CD14-positive monocyte (primary cell): Measurements from ENCODE around the gene RCN1. TPM values are rescaled to one million over a fixed set of nuclear protein-coding genes. Genes with fewer than 3 reads are reported as not detected.

Experiments used
- DNase-seq, 3 donors: peaks; one replicate each; pipeline ENCODE4 v3.0.0-alpha.2; 2011 to 2022
- H2AFZ ChIP-seq: 2 replicates; pipeline ENCODE4 v1.6.0; 2012; ENCODE audit warnings: mild to moderate bottlenecking, low read depth, low read length, inconsistent platforms; ENCODE audit not compliant: insufficient read depth, poor library complexity, severe bottlenecking
- H3K27ac ChIP-seq, 2 donors: 1 replicate in 1 of 2; 2 replicates in 1 of 2; pipeline ENCODE4 v1.5.1; 2012 to 2013; ENCODE audit warnings: low read length in 2 of 2, control low read depth in 1 of 2, inconsistent platforms in 1 of 2, low read depth in 1 of 2, mild to moderate bottlenecking in 1 of 2
- H3K27me3 ChIP-seq, 2 donors: one replicate each; pipeline versions ENCODE4 v1.6.0 to v1.6.1; 2011 to 2013; ENCODE audit warnings: low read length in 2 of 2; ENCODE audit not compliant: control insufficient read depth in 2 of 2, insufficient read depth in 2 of 2
- H3K36me3 ChIP-seq, 2 donors: replicated peaks in 1 of 2; 1 replicate in 1 of 2; 2 replicates in 1 of 2; pipeline versions ENCODE4 v1.5.1 to v1.6.1; 2012 to 2013; ENCODE audit warnings: low read length in 2 of 2, control low read depth in 1 of 2, inconsistent platforms in 1 of 2, mild to moderate bottlenecking in 1 of 2; ENCODE audit not compliant: insufficient read depth in 2 of 2, control insufficient read depth in 1 of 2
- H3K4me1 ChIP-seq, 2 donors: 1 replicate in 1 of 2; 2 replicates in 1 of 2; pipeline versions ENCODE4 v1.5.1 to v1.6.1; 2012 to 2013; ENCODE audit warnings: low read length in 2 of 2, control low read depth in 1 of 2, inconsistent platforms in 1 of 2, mild to moderate bottlenecking in 1 of 2, moderate library complexity in 1 of 2; ENCODE audit not compliant: insufficient read depth in 2 of 2, control insufficient read depth in 1 of 2
- H3K4me2 ChIP-seq: replicated peaks from 2 replicates; pipeline ENCODE3; 2012; ENCODE audit warnings: low read length, moderate library complexity, mild to moderate bottlenecking; ENCODE audit not compliant: poor library complexity, severe bottlenecking; ENCODE audit errors: extremely low read depth
- H3K4me3 ChIP-seq, 3 experiments: fragments of 200-600 bp in 1 of 3; sonication (generic) in 1 of 3; replicated peaks in 1 of 3; 1 replicate in 2 of 3; 2 replicates in 1 of 3; pipeline ENCODE4 v1.5.1; 2011 to 2013; ENCODE audit warnings: low read length in 3 of 3, mild to moderate bottlenecking in 3 of 3, control low read depth in 2 of 3, low read depth in 2 of 3, inconsistent platforms in 1 of 3, moderate library complexity in 1 of 3
- H3K79me2 ChIP-seq: 2 replicates; pipeline ENCODE4 v1.6.0; 2012; ENCODE audit warnings: mild to moderate bottlenecking, control low read depth, inconsistent platforms, low read length, moderate library complexity; ENCODE audit not compliant: insufficient read depth
- H3K9ac ChIP-seq: 2 replicates; pipeline ENCODE4 v1.6.0; 2017; ENCODE audit warnings: low read length, mild to moderate bottlenecking; ENCODE audit not compliant: insufficient read depth, poor library complexity, severe bottlenecking
- H3K9me3 ChIP-seq, 2 donors: replicated peaks in 1 of 2; 1 replicate in 1 of 2; 2 replicates in 1 of 2; pipeline versions ENCODE4 v1.5.1 to v1.6.1; 2012 to 2013; ENCODE audit warnings: low read length in 2 of 2, control low read depth in 1 of 2; ENCODE audit not compliant: control insufficient read depth in 1 of 2, insufficient read depth in 1 of 2
- H4K20me1 ChIP-seq: 2 replicates; pipeline ENCODE4 v1.6.0; 2012; ENCODE audit warnings: mild to moderate bottlenecking, low read length, control low read depth, moderate library complexity; ENCODE audit not compliant: insufficient read depth
- H3K27ac Mint-ChIP-seq, 7 donors: one replicate each; pipeline ENCODE4 v1.8.0; 2020; ENCODE audit warnings: mild to moderate bottlenecking in 7 of 7, mixed read lengths in 7 of 7, moderate library complexity in 6 of 7, inconsistent platforms in 2 of 7
- H3K27me3 Mint-ChIP-seq, 3 donors: one replicate each; pipeline ENCODE4 v1.8.0; 2021 to 2022; ENCODE audit warnings: low read depth in 3 of 3, mild to moderate bottlenecking in 3 of 3, mixed read lengths in 3 of 3, moderate library complexity in 3 of 3, inconsistent platforms in 1 of 3
- H3K36me3 Mint-ChIP-seq, 2 donors: one replicate each; pipeline ENCODE4 v1.8.0; 2020; ENCODE audit warnings: mixed read lengths in 2 of 2, inconsistent platforms in 1 of 2, mild to moderate bottlenecking in 1 of 2
- H3K4me1 Mint-ChIP-seq: one replicate; pipeline ENCODE4 v1.8.0; 2020; ENCODE audit warnings: mild to moderate bottlenecking, mixed read lengths
- H3K4me3 Mint-ChIP-seq, 2 donors: one replicate each; pipeline ENCODE4 v1.8.0; 2020; ENCODE audit warnings: mild to moderate bottlenecking in 2 of 2, mixed read lengths in 2 of 2, moderate library complexity in 1 of 2
- H3K9me3 Mint-ChIP-seq, 7 donors: one replicate each; pipeline ENCODE4 v1.8.0; 2020 to 2022; ENCODE audit warnings: mixed read lengths in 7 of 7, mild to moderate bottlenecking in 6 of 7, moderate library complexity in 6 of 7, inconsistent platforms in 2 of 7
- WGBS: methylation state at CpG from one replicate; pipeline ENCODE4 v1.1.5; 2013; ENCODE audit warnings: missing lambda C conversion rate; ENCODE audit not compliant: insufficient coverage; 5-methylcytosine and 5-hydroxymethylcytosine counted together
- intact Hi-C, 2 donors: fragments of 100-400 bp; cut with micrococcal nuclease; formaldehyde crosslinking; loops; one replicate each; pipeline versions ENCODE4 v1.15.0 to v1.15.1; 2023
- polyA plus RNA-seq, 3 donors: library from polyadenylated mRNA; depleted of rRNA in 1 of 3; unstranded in 2 of 3; stranded (reverse) in 1 of 3; fragments of 300-500 nt in 2 of 3; fragments of >200 nt in 1 of 3; fragmentation: Illumina TruSeq in 2 of 3; gene quantifications; 1 replicate in 2 of 3; 2 replicates in 1 of 3; pipeline ENCODE4 v1.2.3, GENCODE V29; 2012 to 2021
- TF ChIP-seq, protein P1 (sequence below): fragments of 200-600 bp; IDR thresholded peaks from one replicate; pipeline ENCODE4 v1.8.0; 2022; ENCODE audit warnings: antibody characterized with exemption, mild to moderate bottlenecking

The RCN1 gene
- polyA plus RNA-seq, 3 donors, result 7.3 to 22.0 (median 20.5) TPM

DNA sequence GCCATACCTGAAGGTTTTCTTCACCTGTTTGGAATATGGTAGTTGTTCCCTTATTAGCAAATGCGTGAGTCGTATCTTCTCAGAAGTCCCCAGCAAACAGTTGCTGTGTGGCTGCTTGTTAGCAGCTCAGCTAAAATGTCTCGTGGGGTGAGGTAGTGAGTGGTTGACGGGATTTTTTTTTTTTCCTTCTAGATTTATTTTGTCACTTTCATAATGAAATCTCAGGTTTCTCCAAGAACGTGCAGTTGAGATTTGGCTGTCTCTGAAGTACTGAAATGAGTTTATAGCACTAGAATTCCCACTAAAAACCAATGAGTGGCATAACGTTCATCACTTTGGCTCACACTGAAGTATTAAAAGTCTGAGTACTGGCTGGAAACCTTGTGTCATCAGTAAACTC, 16.8 kb downstream of the RCN1 start:
- no peaks in the 10 kb centered on the region for H3K9me3 ChIP-seq
- intact Hi-C loops, result no loop called here
- Mint-ChIP-seq H3K4me1 (no peaks in the 10 kb centered on the region), H3K27me3 (peaks cover 0 to 3% (median 2%) of the 10 kb centered on the region in 3 donors), H3K4me3 (no peak overlapping the region), H3K36me3 (peaks cover 25 to 29% of the 10 kb centered on the region in 2 donors), H3K27ac (no peak overlapping the region), H3K9me3 (no peaks in the 10 kb centered on the region)
- H2AFZ ChIP-seq, result no peak overlapping the region
- H4K20me1 ChIP-seq, result no peaks in the 10 kb centered on the region
- no peak for DNase-seq
- H3K36me3 ChIP-seq, result peaks cover 7 to 32% of the 10 kb centered on the region in 2 donors
- 100% methylated on average over 1 of the region's 6 CpGs for WGBS
- H3K27ac ChIP-seq, result no peak overlapping the region
- TF ChIP-seq, protein P1, sequence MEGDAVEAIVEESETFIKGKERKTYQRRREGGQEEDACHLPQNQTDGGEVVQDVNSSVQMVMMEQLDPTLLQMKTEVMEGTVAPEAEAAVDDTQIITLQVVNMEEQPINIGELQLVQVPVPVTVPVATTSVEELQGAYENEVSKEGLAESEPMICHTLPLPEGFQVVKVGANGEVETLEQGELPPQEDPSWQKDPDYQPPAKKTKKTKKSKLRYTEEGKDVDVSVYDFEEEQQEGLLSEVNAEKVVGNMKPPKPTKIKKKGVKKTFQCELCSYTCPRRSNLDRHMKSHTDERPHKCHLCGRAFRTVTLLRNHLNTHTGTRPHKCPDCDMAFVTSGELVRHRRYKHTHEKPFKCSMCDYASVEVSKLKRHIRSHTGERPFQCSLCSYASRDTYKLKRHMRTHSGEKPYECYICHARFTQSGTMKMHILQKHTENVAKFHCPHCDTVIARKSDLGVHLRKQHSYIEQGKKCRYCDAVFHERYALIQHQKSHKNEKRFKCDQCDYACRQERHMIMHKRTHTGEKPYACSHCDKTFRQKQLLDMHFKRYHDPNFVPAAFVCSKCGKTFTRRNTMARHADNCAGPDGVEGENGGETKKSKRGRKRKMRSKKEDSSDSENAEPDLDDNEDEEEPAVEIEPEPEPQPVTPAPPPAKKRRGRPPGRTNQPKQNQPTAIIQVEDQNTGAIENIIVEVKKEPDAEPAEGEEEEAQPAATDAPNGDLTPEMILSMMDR, result no peak
- H3K79me2 ChIP-seq, result no peaks in the 10 kb centered on the region
- H3K9ac ChIP-seq, result no peak overlapping the region
- no peak overlapping the region for H3K4me2 ChIP-seq
- H3K4me3 ChIP-seq, result no peak overlapping the region
- no peaks in the 10 kb centered on the region for H3K4me1 ChIP-seq
- no peaks in the 10 kb centered on the region for H3K27me3 ChIP-seq

DNA sequence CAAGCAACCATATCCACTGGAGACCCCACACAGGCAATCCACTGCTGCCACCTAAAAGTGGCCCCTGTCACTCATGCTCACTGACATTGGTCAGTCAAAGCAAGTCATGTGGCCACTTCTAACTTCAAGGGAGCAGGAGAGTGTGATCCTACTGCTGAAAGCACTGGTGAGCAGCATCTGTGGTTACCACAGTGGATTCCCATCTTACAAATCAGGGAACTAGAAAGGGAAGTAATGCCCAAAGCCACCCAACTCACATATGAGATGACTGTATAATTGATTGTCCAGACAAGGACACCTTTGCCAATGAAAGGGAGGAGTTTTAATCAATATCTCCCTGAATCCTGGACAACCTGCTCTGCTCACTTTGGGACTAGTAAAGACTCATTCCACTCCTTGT, 17.7 kb downstream of the RCN1 start:
- Histone ChIP-seq H3K79me2 (no peaks in the 10 kb centered on the region), H3K9me3 (no peaks in the 10 kb centered on the region), H3K9ac (no peak overlapping the region), H2AFZ (no peak overlapping the region), H3K36me3 (peaks cover 4 to 23% of the 10 kb centered on the region in 2 donors), H4K20me1 (no peaks in the 10 kb centered on the region), H3K4me3 (no peak overlapping the region), H3K4me1 (no peaks in the 10 kb centered on the region), H3K27me3 (no peaks in the 10 kb centered on the region), H3K27ac (no peak overlapping the region), H3K4me2 (no peak overlapping the region)
- peak in 1 of 3 donors; percentile 44 for DNase-seq
- TF ChIP-seq, protein P1, result no peak
- H3K36me3 Mint-ChIP-seq, result peaks cover 16 to 20% of the 10 kb centered on the region in 2 donors
- intact Hi-C loops, result no loop called here
- peak overlapping the region in 1 of 7 donors; percentile 37 for H3K27ac Mint-ChIP-seq
- no peak overlapping the region for H3K4me3 Mint-ChIP-seq
- no peaks in the 10 kb centered on the region for H3K4me1 Mint-ChIP-seq
- H3K9me3 Mint-ChIP-seq, result no peaks in the 10 kb centered on the region
- H3K27me3 Mint-ChIP-seq, result peaks cover 0 to 4% (median 2%) of the 10 kb centered on the region in 3 donors
